H1 (cell line): Measurements from ENCODE around the gene TTC4. TPM values are rescaled to one million over a fixed set of nuclear protein-coding genes. Genes with fewer than 3 reads are reported as not detected.

Experiments
- CTCF ChIA-PET: fragments of 300-600 bp; sonication (Branson Sonifier 250); formaldehyde crosslinking; loops from one replicate; lab custom pipeline; 2021; ENCODE audit not compliant: partially characterized antibody; lab: Charles Lee
- POLR2A ChIA-PET: fragments of 300-600 bp; sonication (Branson Sonifier 250); formaldehyde crosslinking; loops from one replicate; lab custom pipeline; 2021; ENCODE audit warnings: inconsistent platforms; ENCODE audit not compliant: partially characterized antibody; lab: Charles Lee
- DNase-seq, 2 experiments: peaks; one replicate each; pipeline versions ENCODE4 v3.0.0 to v3.0.0-alpha.2; 2010 to 2022; ENCODE audit warnings: low spot score in 2 of 2, low read depth in 1 of 2, mixed read lengths in 1 of 2
- FAIRE-seq: peaks from 2 replicates; lab custom pipeline; 2011; peaks lifted over from hg19 to GRCh38; lab: Jason Lieb, UNC
- H2AFZ ChIP-seq: 2 replicates; pipeline ENCODE4 v1.8.1; 2012; ENCODE audit warnings: low read length, inconsistent platforms
- H2AK5ac ChIP-seq: 2 replicates; pipeline ENCODE4 v1.6.1; 2013; ENCODE audit warnings: low read depth, low read length
- H2BK120ac ChIP-seq: replicated peaks from 2 replicates; pipeline ENCODE3; 2013; ENCODE audit warnings: low read depth, low read length, inconsistent platforms
- H2BK12ac ChIP-seq: 2 replicates; pipeline ENCODE4 v1.6.1; 2013; ENCODE audit warnings: low read depth, low read length
- H2BK15ac ChIP-seq: 2 replicates; pipeline ENCODE4 v1.6.1; 2013; ENCODE audit warnings: low read length
- H2BK20ac ChIP-seq: 2 replicates; pipeline ENCODE4 v1.6.1; 2013; ENCODE audit warnings: low read length
- H2BK5ac ChIP-seq: 2 replicates; pipeline ENCODE4 v1.6.1; 2013; ENCODE audit warnings: low read depth, low read length
- H3K14ac ChIP-seq: 2 replicates; pipeline ENCODE4 v1.6.1; 2013; ENCODE audit warnings: inconsistent platforms; ENCODE audit not compliant: insufficient read length
- H3K18ac ChIP-seq: 2 replicates; pipeline ENCODE4 v1.6.1; 2013; ENCODE audit warnings: low read length; ENCODE audit errors: extremely low read depth
- H3K23ac ChIP-seq: 2 replicates; pipeline ENCODE4 v1.6.1; 2013; ENCODE audit warnings: inconsistent platforms; ENCODE audit not compliant: insufficient read length
- H3K23me2 ChIP-seq: 2 replicates; pipeline ENCODE4 v1.6.1; 2013; ENCODE audit warnings: low read depth, low read length
- H3K27ac ChIP-seq: 2 replicates; pipeline ENCODE4 v1.6.1; 2011; ENCODE audit warnings: low read depth, low read length, inconsistent platforms
- H3K27me3 ChIP-seq, 4 experiments: replicated peaks in 1 of 4; 1 replicate in 1 of 4; 2 replicates in 3 of 4; pipeline versions ENCODE4 v1.6.1 to v1.8.1; 2011 to 2013; ENCODE audit warnings: low read length in 3 of 4, mild to moderate bottlenecking in 3 of 4, inconsistent platforms in 2 of 4, mixed read lengths in 2 of 4, moderate library complexity in 1 of 4; ENCODE audit not compliant: control insufficient read depth in 3 of 4, insufficient read depth in 3 of 4; ENCODE audit errors: extremely low read depth in 1 of 4
- H3K36me3 ChIP-seq, 4 experiments: 2 replicates each; pipeline versions ENCODE4 v1.6.1 to v1.8.1; 2011 to 2013; ENCODE audit warnings: mild to moderate bottlenecking in 4 of 4, low read length in 3 of 4, moderate library complexity in 2 of 4, control low read depth in 1 of 4, inconsistent platforms in 1 of 4; ENCODE audit not compliant: insufficient read depth in 4 of 4, control insufficient read depth in 2 of 4
- H3K4ac ChIP-seq: replicated peaks from 2 replicates; pipeline ENCODE3; 2013; ENCODE audit warnings: low read length, low read depth, mixed read lengths, inconsistent platforms; ENCODE audit not compliant: insufficient read length
- H3K4me1 ChIP-seq, 4 experiments: replicated peaks in 1 of 4; 1 replicate in 1 of 4; 2 replicates in 3 of 4; pipeline versions ENCODE4 v1.6.1 to v1.8.1; 2011 to 2013; ENCODE audit warnings: low read length in 3 of 4, inconsistent platforms in 2 of 4, mixed read lengths in 1 of 4; ENCODE audit not compliant: insufficient read depth in 4 of 4, control insufficient read depth in 3 of 4
- H3K4me2 ChIP-seq, 2 experiments: 2 replicates each; pipeline versions ENCODE4 v1.6.1 to v1.8.1; 2011 to 2013; ENCODE audit warnings: low read depth in 2 of 2, low read length in 2 of 2, control low read depth in 1 of 2, inconsistent platforms in 1 of 2, mild to moderate bottlenecking in 1 of 2; ENCODE audit not compliant: insufficient read depth in 1 of 2
- H3K4me3 ChIP-seq, 4 experiments: fragments of 200-600, 300-600 bp in 1 of 4; sonication (generic), shearing (Covaris generic), sonication (Bioruptor Twin) in 1 of 4; 2 replicates each; pipeline versions ENCODE4 v1.5.1 to v1.8.1; 2011 to 2016; ENCODE audit warnings: low read length in 4 of 4, low read depth in 3 of 4, control low read depth in 2 of 4, inconsistent platforms in 2 of 4, mild to moderate bottlenecking in 2 of 4, mixed read lengths in 1 of 4, moderate library complexity in 1 of 4; ENCODE audit not compliant: insufficient read depth in 2 of 4; ENCODE audit errors: extremely low read depth in 1 of 4
- H3K56ac ChIP-seq: replicated peaks from 2 replicates; pipeline ENCODE3; 2013; ENCODE audit warnings: low read depth, mild to moderate bottlenecking, mixed read lengths, low read length, inconsistent platforms; ENCODE audit not compliant: insufficient read length
- H3K79me1 ChIP-seq: 2 replicates; pipeline ENCODE4 v1.6.1; 2013; ENCODE audit warnings: low read depth, low read length, control low read depth
- H3K79me2 ChIP-seq, 2 experiments: 2 replicates each; pipeline versions ENCODE4 v1.6.1 to v1.8.1; 2012 to 2013; ENCODE audit warnings: low read length in 2 of 2, mild to moderate bottlenecking in 2 of 2, inconsistent platforms in 1 of 2; ENCODE audit not compliant: insufficient read depth in 2 of 2, control insufficient read depth in 1 of 2
- H3K9ac ChIP-seq, 4 experiments: replicated peaks in 1 of 4; 1 replicate in 1 of 4; 2 replicates in 3 of 4; pipeline versions ENCODE4 v1.6.1 to v1.8.1; 2011 to 2013; ENCODE audit warnings: low read depth in 3 of 4, low read length in 3 of 4, control low read depth in 2 of 4, mild to moderate bottlenecking in 2 of 4, moderate library complexity in 2 of 4, inconsistent platforms in 1 of 4; ENCODE audit errors: extremely low read depth in 1 of 4
- H3K9me3 ChIP-seq, 2 experiments: 2 replicates each; pipeline versions ENCODE4 v1.6.1 to v1.8.1; 2012 to 2013; ENCODE audit warnings: mild to moderate bottlenecking in 2 of 2, moderate library complexity in 2 of 2, control low read depth in 1 of 2, inconsistent platforms in 1 of 2, low read depth in 1 of 2, low read length in 1 of 2, mixed read lengths in 1 of 2; ENCODE audit not compliant: insufficient read depth in 2 of 2
- H4K20me1 ChIP-seq, 2 experiments: replicated peaks in 1 of 2; 2 replicates each; pipeline versions ENCODE3 to v1.8.1; 2011 to 2013; ENCODE audit warnings: inconsistent platforms in 2 of 2, low read length in 2 of 2, mild to moderate bottlenecking in 1 of 2; ENCODE audit not compliant: insufficient read depth in 2 of 2, control insufficient read depth in 1 of 2
- H4K5ac ChIP-seq: 2 replicates; pipeline ENCODE4 v1.6.1; 2013; ENCODE audit warnings: low read length, low read depth, mixed read lengths, inconsistent platforms; ENCODE audit not compliant: insufficient read length
- H4K8ac ChIP-seq: 2 replicates; pipeline ENCODE4 v1.8.0; 2013; ENCODE audit warnings: mild to moderate bottlenecking, moderate library complexity, low read length, inconsistent platforms; ENCODE audit not compliant: insufficient read depth; ENCODE audit errors: extremely low read depth
- H4K91ac ChIP-seq: replicated peaks from 2 replicates; pipeline ENCODE3; 2013; ENCODE audit warnings: low read length, mixed read lengths, inconsistent platforms; ENCODE audit not compliant: insufficient read length
- BACH1 ChIP-seq: IDR thresholded peaks from 2 replicates; pipeline ENCODE4 v1.6.1; 2012; ENCODE audit warnings: low read length, improper control_type of control experiment
- CEBPB ChIP-seq: IDR thresholded peaks from 2 replicates; pipeline ENCODE4 v1.6.1; 2012; ENCODE audit warnings: low read depth, low read length
- CHD1 ChIP-seq: IDR thresholded peaks from 2 replicates; pipeline ENCODE4 v1.6.1; 2012; ENCODE audit warnings: low read depth, low read length, improper control_type of control experiment
- CREB1 ChIP-seq: IDR thresholded peaks from 2 replicates; pipeline ENCODE4 v1.6.1; 2012; ENCODE audit warnings: inconsistent platforms
- CTBP2 ChIP-seq: IDR thresholded peaks from 2 replicates; pipeline ENCODE4 v1.7.0; 2011; ENCODE audit warnings: borderline replicate concordance, mild to moderate bottlenecking, moderate library complexity, mixed read lengths, low read length; ENCODE audit not compliant: insufficient read depth, insufficient read length
- GABPA ChIP-seq: IDR thresholded peaks from 2 replicates; pipeline ENCODE4 v1.6.1; 2011; ENCODE audit warnings: mild to moderate bottlenecking, low read length, moderate library complexity, borderline replicate concordance; ENCODE audit not compliant: insufficient read depth
- HDAC6 ChIP-seq: IDR thresholded peaks from one replicate; pipeline ENCODE4 v1.7.1; 2012; ENCODE audit warnings: low read depth, mild to moderate bottlenecking, inconsistent platforms, low read length, moderate library complexity
- MAFK ChIP-seq: IDR thresholded peaks from 2 replicates; pipeline ENCODE4 v1.6.1; 2012; ENCODE audit warnings: low read depth, mild to moderate bottlenecking, improper control_type of control experiment, low read length
- MAX ChIP-seq: IDR thresholded peaks from 2 replicates; pipeline ENCODE4 v1.6.1; 2012; ENCODE audit warnings: inconsistent platforms
- SP2 ChIP-seq: IDR thresholded peaks from 2 replicates; pipeline ENCODE4 v1.6.1; 2012; ENCODE audit warnings: mild to moderate bottlenecking, low read length, inconsistent platforms
- SP4 ChIP-seq: IDR thresholded peaks from 2 replicates; pipeline ENCODE4 v1.6.1; 2012; ENCODE audit warnings: low read length, inconsistent platforms
- ZNF274 ChIP-seq: IDR thresholded peaks from 2 replicates; pipeline ENCODE4 v1.7.0; 2012; ENCODE audit warnings: low read length, borderline replicate concordance; ENCODE audit errors: extremely low read depth
- WGBS, 2 experiments: shearing (Covaris generic) in 1 of 2; methylation state at CpG; one replicate each; pipeline versions ENCODE4 v1.1.6 to v1.1.7; 2013 to 2015; ENCODE audit warnings: low lambda C conversion rate in 2 of 2, mixed read lengths in 2 of 2, inconsistent platforms in 1 of 2, low coverage in 1 of 2, missing lambda C conversion rate in 1 of 2; ENCODE audit not compliant: insufficient replicate concordance in 2 of 2, insufficient coverage in 1 of 2, insufficient read length in 1 of 2; ENCODE audit errors: extremely low coverage in 1 of 2, missing lambda C conversion rate in 1 of 2; 5-methylcytosine and 5-hydroxymethylcytosine counted together
- polyA plus RNA-seq, 7 experiments: library from polyadenylated mRNA; depleted of rRNA in 3 of 7; stranded (reverse) in 5 of 7; unstranded in 2 of 7; fragments of >200 nt in 5 of 7; fragments of 200-250 nt in 2 of 7; gene quantifications; 1 replicate in 5 of 7; 2 replicates in 1 of 7; 4 replicates in 1 of 7; pipeline versions ENCODE4 v1.2.1 to v1.2.3, GENCODE V29; 2011 to 2013; ENCODE audit warnings: missing spikeins in 2 of 7, mixed read lengths in 2 of 7
- total RNA-seq: library from RNA; stranded (reverse); fragmentation: NEBNext Ultra II Directional; extraction: Animal tissue kit (Norgen Biotek cat#: 25700); gene quantifications from 2 replicates; pipeline ENCODE4 v1.2.1, GENCODE V29; 2021
- TF ChIP-seq, protein P1 (sequence below), 3 experiments: IDR thresholded peaks; 1 replicate in 2 of 3; 2 replicates in 1 of 3; pipeline versions ENCODE4 v1.5.1 to v1.6.1; 2011; ENCODE audit warnings: low read length in 3 of 3, mild to moderate bottlenecking in 3 of 3, inconsistent platforms in 2 of 3, low read depth in 1 of 3, moderate library complexity in 1 of 3; ENCODE audit not compliant: insufficient read depth in 1 of 3; ENCODE audit errors: control extremely low read depth in 1 of 3

The TTC4 gene
- total and polyA plus RNA-seq, 2 of the 8 experiments (the other 6 are each of a cell fraction or from before 2014, with no cell fraction given): 21.0 to 25.1 TPM

DNA sequence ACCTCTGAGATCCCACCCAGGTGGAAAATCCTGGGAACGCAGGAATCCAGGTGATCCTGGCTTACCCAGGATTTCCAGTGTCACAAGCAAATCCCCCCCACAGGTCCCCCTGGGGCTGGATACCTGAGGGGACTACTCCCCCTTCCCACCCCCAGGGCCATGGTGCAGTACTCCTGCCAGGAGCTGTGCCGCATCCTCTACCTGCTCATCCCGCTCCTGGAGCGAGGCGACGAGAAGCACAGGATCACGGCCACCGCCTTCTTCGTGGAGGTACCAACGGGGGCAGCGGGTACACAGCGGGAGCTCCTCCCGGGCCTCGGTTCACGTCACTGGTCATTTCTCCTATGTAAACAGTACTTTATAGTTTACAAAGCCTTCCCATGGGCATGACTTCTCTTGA is 20.4 kb upstream of the TTC4 start:
- Histone ChIP-seq H2BK12ac (no peak overlapping the region), H3K79me2 (no peaks in the 10 kb centered on the region), H2AK5ac (no peak overlapping the region), H3K56ac (no peak overlapping the region), H3K4ac (no peak overlapping the region), H3K27me3 (no peaks in the 10 kb centered on the region), H3K14ac (no peak overlapping the region), H3K79me1 (no peaks in the 10 kb centered on the region), H3K4me1 (no peaks in the 10 kb centered on the region), H2BK120ac (no peak overlapping the region), H4K8ac (no peak overlapping the region), H2BK15ac (no peak overlapping the region), H2BK5ac (no peak overlapping the region), H3K27ac (no peak overlapping the region), H4K91ac (no peak overlapping the region), H3K4me3 (no peak overlapping the region), H3K9ac (no peak overlapping the region), H4K20me1 (no peaks in the 10 kb centered on the region), H3K18ac (no peak overlapping the region), H3K9me3 (no peaks in the 10 kb centered on the region), H3K23me2 (no peaks in the 10 kb centered on the region), H2AFZ (no peak overlapping the region), H2BK20ac (no peak overlapping the region), H3K23ac (no peak overlapping the region), H4K5ac (no peak overlapping the region), H3K4me2 (no peak overlapping the region), H3K36me3 (no peaks in the 10 kb centered on the region)
- FAIRE-seq (no peak), DNase-seq (no peak)
- 80% methylated on average over 12 of the region's 15 CpGs; no CpG with 5 or more reads in 1 of the 2 experiments for WGBS, 2 experiments
- ChIA-PET CTCF (interaction anchor here (1.1 kb wide), 3 partner anchors 7 to 97 kb away, joined by 3 read pairs; no protein-coding TSS in a partner anchor), POLR2A (interaction anchor here (1.1 kb wide), 1 partner anchor 10 kb away, joined by 3 read pairs; no protein-coding TSS in a partner anchor)
- TF ChIP-seq CREB1 (no peak), CTBP2 (no peak), SP4 (no peak), GABPA (no peak), MAFK (no peak), SP2 (no peak), BACH1 (no peak), MAX (no peak), CEBPB (no peak), CHD1 (no peak), ZNF274 (no peak), HDAC6 (no peak)
- TF ChIP-seq, protein P1, sequence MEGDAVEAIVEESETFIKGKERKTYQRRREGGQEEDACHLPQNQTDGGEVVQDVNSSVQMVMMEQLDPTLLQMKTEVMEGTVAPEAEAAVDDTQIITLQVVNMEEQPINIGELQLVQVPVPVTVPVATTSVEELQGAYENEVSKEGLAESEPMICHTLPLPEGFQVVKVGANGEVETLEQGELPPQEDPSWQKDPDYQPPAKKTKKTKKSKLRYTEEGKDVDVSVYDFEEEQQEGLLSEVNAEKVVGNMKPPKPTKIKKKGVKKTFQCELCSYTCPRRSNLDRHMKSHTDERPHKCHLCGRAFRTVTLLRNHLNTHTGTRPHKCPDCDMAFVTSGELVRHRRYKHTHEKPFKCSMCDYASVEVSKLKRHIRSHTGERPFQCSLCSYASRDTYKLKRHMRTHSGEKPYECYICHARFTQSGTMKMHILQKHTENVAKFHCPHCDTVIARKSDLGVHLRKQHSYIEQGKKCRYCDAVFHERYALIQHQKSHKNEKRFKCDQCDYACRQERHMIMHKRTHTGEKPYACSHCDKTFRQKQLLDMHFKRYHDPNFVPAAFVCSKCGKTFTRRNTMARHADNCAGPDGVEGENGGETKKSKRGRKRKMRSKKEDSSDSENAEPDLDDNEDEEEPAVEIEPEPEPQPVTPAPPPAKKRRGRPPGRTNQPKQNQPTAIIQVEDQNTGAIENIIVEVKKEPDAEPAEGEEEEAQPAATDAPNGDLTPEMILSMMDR (IDR thresholded peaks at IDR 0.05; ENCODE audit: control extremely low read depth in 1 of 3, insufficient read depth in 1 of 3, low read depth in 1 of 3, low read length in 3 of 3): no peak
